B cell (primary cell): Measurements from ENCODE around the gene FXYD7.

Source experiments
- CTCF ChIP-seq: fragments of 200-600 bp; IDR thresholded peaks from one replicate; pipeline ENCODE4 v1.8.0; 2022; ENCODE audit warnings: antibody characterized with exemption, mild to moderate bottlenecking
- EZH2 ChIP-seq: IDR thresholded peaks from 2 replicates; pipeline ENCODE4 v1.6.1; 2012; ENCODE audit warnings: borderline replicate concordance, low read depth, mild to moderate bottlenecking, moderate library complexity, low read length; ENCODE audit not compliant: insufficient read depth, poor library complexity, severe bottlenecking

- no peak for TF ChIP-seq CTCF
- TF ChIP-seq EZH2, result no peak
Measured at GRCh38 chr19:35104361-35104760, 38.7 kb upstream of the FXYD7 start.
